ENCODE data around the gene LAMA2.

DNA sequence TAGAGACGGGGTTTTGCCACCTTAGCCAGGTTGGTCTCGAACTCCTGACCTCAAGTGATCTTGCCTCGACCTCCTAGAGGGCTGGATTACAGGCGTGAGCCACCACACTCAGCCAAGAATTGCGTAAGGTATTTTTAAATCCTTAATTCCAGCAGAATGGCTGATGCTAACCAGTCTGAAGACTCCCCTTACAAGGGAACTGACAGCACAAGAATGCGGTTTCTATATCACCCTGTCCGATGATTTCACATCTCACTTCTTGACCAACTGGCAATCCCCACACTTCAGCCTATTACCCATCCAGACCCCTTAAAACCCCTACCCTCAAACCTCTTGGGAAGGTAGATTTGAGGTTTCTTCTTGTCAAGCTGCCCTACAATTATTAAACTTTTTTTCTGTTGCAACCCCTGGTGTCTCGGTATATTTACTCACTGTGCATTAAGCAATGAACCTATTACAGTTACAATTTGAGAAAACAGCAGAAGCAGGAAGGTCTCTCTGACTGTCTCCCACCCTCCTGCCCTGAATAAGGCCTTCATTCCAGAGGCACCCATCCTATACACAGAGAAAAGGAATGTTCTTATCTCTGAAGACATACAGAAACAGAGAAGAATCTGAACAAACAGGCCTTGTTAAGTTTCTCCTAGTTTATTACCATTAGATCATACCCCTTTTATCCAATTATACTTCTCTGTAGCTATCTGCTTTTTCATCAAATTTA, 662.1 kb downstream of the LAMA2 start:
- TF ChIP-seq, protein P1, sequence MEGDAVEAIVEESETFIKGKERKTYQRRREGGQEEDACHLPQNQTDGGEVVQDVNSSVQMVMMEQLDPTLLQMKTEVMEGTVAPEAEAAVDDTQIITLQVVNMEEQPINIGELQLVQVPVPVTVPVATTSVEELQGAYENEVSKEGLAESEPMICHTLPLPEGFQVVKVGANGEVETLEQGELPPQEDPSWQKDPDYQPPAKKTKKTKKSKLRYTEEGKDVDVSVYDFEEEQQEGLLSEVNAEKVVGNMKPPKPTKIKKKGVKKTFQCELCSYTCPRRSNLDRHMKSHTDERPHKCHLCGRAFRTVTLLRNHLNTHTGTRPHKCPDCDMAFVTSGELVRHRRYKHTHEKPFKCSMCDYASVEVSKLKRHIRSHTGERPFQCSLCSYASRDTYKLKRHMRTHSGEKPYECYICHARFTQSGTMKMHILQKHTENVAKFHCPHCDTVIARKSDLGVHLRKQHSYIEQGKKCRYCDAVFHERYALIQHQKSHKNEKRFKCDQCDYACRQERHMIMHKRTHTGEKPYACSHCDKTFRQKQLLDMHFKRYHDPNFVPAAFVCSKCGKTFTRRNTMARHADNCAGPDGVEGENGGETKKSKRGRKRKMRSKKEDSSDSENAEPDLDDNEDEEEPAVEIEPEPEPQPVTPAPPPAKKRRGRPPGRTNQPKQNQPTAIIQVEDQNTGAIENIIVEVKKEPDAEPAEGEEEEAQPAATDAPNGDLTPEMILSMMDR (IDR thresholded peaks at IDR 0.05; ENCODE audit: insufficient read depth, low read depth, low read length), result no peak
- no peak for TF ChIP-seq EZH2 (IDR thresholded peaks at IDR 0.05; ENCODE audit: insufficient read depth, low read length)
